Fibroblast of the aortic adventitia (primary cell): ENCODE data around the gene CFAP45. TPM values are rescaled to one million over a fixed set of nuclear protein-coding genes. Genes with fewer than 3 reads are reported as not detected.

Experiments
- DNase-seq: peaks from one replicate; pipeline ENCODE4 v3.0.0-alpha.2; 2010; ENCODE audit warnings: low read depth
- H3K4me3 ChIP-seq: 2 replicates; pipeline ENCODE4 v1.5.1; 2011; ENCODE audit warnings: low read depth, mild to moderate bottlenecking, control low read depth, low read length, moderate library complexity
- CTCF ChIP-seq: IDR thresholded peaks from 2 replicates; pipeline ENCODE4 v1.5.1; 2011; ENCODE audit warnings: mild to moderate bottlenecking, low read length, control low read depth, inconsistent platforms; ENCODE audit not compliant: insufficient read depth
- total RNA-seq: library from RNA; depleted of rRNA; stranded (reverse); fragments of >200 nt; gene quantifications from 2 replicates; pipeline ENCODE4 v1.2.3, GENCODE V29; 2012; ENCODE audit warnings: low replicate concordance

CFAP45 gene
- total RNA-seq, 1 donor = 0.27 TPM

GRCh38 chr1:159866905-159867663 lies 32.9 kb downstream of the CFAP45 start:
- H3K4me3 ChIP-seq = no peak overlapping the region
- no peak for TF ChIP-seq CTCF
- DNase-seq = no peak

GRCh38 chr1:159866066-159866465 lies 33.9 kb downstream of the CFAP45 start:
- TF ChIP-seq CTCF = no peak
- DNase-seq = no peak
- H3K4me3 ChIP-seq = no peak overlapping the region

- no peak overlapping the region for H3K4me3 ChIP-seq
- no peak for DNase-seq
- no peak for TF ChIP-seq CTCF
Measured at GRCh38 chr1:159864262-159864661, 35.7 kb downstream of the CFAP45 start.

- no peak for TF ChIP-seq CTCF
- DNase-seq = no peak
- no peak within 1 kb of the TSS for H3K4me3 ChIP-seq
Measured at GRCh38 chr1:159862557-159862956, 37.4 kb downstream of the CFAP45 start, which contains the start of gene VSIG8. Gene VSIG8, minus strand, starts transcription at chr1:159862657. Its CDS starts 136 bp downstream, at chr1:159862521.

DNA sequence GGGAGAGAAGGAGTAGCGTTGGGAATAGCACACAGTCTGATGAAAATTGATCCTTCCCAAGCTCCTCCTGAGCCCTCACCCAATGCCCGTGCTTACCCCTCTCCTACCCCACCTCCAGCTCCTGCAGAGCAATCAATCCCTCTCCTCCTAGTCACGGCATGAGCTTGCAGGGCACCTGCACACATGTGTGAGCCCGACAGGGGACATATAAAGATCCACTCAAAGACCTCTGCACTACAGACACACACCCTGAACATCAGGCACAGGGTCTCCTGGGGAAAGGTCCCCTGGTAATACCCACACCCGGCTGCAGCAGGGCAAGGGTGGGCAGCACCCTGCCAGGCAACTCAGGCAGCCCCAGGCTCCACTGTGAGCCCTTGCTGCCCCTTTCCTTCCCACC lies 37.9 kb downstream of the CFAP45 start:
- H3K4me3 ChIP-seq = no peak overlapping the region
- no peak for DNase-seq
- no peak for TF ChIP-seq CTCF

- DNase-seq = no peak
- TF ChIP-seq CTCF = no peak
- no peak overlapping the region for H3K4me3 ChIP-seq
Measured at GRCh38 chr1:159861218-159861617, 38.7 kb downstream of the CFAP45 start.

DNA sequence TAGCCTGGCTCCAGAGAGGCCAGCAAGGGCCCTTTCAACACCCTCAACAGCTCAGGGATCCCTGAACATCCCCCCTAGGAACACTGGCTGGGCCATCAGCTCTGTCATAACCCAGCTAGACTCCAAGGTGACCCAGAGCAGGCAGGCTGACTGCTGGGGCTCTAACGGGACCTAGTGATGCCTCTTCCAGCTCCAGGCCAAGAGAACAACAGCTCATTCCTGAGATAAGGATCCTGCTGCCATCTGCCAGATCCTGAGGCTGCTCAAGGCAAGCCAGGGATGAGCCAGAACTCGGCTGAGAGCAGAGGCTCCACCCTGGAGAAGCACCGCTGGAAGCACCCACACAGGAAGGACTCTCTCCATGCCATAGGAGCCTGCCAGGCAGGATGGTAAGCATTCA lies 39.5 kb downstream of the CFAP45 start:
- no peak for TF ChIP-seq CTCF
- H3K4me3 ChIP-seq = no peak overlapping the region
- DNase-seq = peak; percentile 56
